Measurements from ENCODE around the gene TTC38.

The TTC38 gene

GRCh38 chr22:46331496-46331895, 63.7 kb downstream of the TTC38 start:
- ChIA-PET POLR2A (no interaction called here), CTCF (interaction anchor here (1.2 kb wide), 1 partner anchor 16 kb away, joined by 3 read pairs; no protein-coding TSS in a partner anchor)

DNA sequence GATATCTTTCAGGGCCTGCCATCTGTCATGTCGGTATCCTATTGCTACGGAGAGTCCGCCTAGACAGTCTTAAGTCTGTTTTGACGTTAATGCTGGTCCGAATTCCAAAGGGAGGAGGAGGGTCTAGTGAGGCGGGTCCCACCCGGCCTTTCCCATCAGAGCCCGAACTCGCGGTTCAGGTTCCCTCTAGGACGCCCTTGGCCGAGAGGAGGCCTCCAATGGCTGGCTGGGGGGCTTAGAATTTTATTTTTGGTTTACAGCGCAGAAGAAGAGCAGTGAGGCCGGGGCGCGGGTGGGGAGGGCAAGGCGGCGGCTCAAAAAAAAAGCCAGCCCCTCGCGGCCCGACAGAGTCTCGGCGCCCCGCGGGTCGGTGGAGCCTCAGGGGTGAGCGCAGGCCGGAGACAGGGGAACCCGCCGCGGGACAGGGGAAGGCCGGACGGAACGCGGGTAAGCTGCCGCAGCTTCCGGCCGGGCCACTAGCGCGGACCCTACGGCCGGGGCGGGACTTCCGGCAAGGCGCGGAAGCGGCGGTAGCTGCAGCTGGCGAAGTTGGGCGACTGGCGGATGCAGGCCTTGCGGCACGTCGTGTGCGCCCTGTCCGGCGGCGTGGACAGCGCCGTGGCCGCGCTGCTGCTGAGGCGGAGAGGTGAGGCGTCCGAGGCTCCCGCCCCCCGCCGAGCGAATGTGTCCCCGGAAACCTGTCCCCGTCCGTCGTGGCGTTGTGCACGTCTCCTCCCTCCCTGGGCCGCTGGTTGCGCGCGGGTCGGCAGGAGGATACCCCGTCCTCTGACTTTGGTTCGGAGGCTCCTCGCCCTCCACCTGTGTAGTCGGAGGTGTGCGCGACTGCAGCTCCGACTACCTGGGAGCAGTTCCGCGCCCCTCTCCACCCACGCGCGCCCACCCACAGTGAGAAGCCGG, 67.7 kb downstream of the TTC38 start, which contains the start of gene TRMU:
Gene TRMU (plus strand): TSS at position 514 of the 918 bp plus-strand sequence. CDS start 51 bp downstream, at position 565.
- Histone ChIP-seq H3K4me1 (ENCODE audit: control extremely low read depth in 1 of 4, control insufficient read depth in 4 of 4, insufficient read depth in 4 of 4, low read length in 3 of 4) (peaks cover 7 to 20% (median 14%) of the 10 kb centered on the region in 4 experiments), H3K27ac (ENCODE audit: insufficient read depth in 1 of 2, low read depth in 1 of 2, low read length in 2 of 2, poor library complexity in 1 of 2, severe bottlenecking in 2 of 2) (peak within 1 kb of the TSS; percentile 50 to 86), H3K9me3 (ENCODE audit: control extremely low read depth in 1 of 5, control insufficient read depth in 4 of 5, insufficient read depth in 2 of 5, low read depth in 1 of 5, low read length in 4 of 5) (no peaks in the 10 kb centered on the region), H3K4me3 (ENCODE audit: control insufficient read depth in 1 of 7, extremely low read depth in 1 of 7, insufficient read depth in 4 of 7, low read depth in 2 of 7, low read length in 6 of 7) (peak within 1 kb of the TSS; percentile 72 to 96 (median 92)), H3K27me3 (replicated peaks in 2 of 5; ENCODE audit: control insufficient read depth in 4 of 5, insufficient read depth in 5 of 5, low read length in 4 of 5) (no peaks in the 10 kb centered on the region), H3K36me3 (ENCODE audit: control insufficient read depth in 4 of 4, insufficient read depth in 4 of 4, low read length in 3 of 4) (peaks cover 12 to 56% (median 34%) of the 10 kb centered on the region in 4 experiments)
- POLR2A ChIA-PET, result interaction anchor here (0.6 to 0.7 kb wide), 2 partner anchors 206 to 221 kb away, joined by 3 read pairs; no protein-coding TSS in a partner anchor
- WGBS (ENCODE audit: insufficient coverage), result under 1% methylated on average over 64 of the region's 93 CpGs
- DNase-seq, result peak; percentile 63 to 85 (median 72)
- CTCF ChIA-PET, result interaction anchor here (1.2 kb wide), 1 partner anchor 214 kb away, joined by 3 read pairs; no protein-coding TSS in a partner anchor

More at GRCh38 chr22:46331496-46331895, 63.7 kb downstream of the TTC38 start:
- Histone ChIP-seq H3K9me3 (ENCODE audit: control extremely low read depth in 1 of 5, control insufficient read depth in 4 of 5, insufficient read depth in 2 of 5, low read depth in 1 of 5, low read length in 4 of 5) (no peaks in the 10 kb centered on the region), H3K27me3 (replicated peaks in 2 of 5; ENCODE audit: control insufficient read depth in 4 of 5, insufficient read depth in 5 of 5, low read length in 4 of 5) (no peaks in the 10 kb centered on the region), H3K4me1 (ENCODE audit: control extremely low read depth in 1 of 4, control insufficient read depth in 4 of 4, insufficient read depth in 4 of 4, low read length in 3 of 4) (peaks cover 3 to 11% (median 8%) of the 10 kb centered on the region in 4 experiments), H3K36me3 (ENCODE audit: control insufficient read depth in 4 of 4, insufficient read depth in 4 of 4, low read length in 3 of 4) (peaks cover 0 to 61% (median 27%) of the 10 kb centered on the region in 4 experiments), H3K4me3 (ENCODE audit: control insufficient read depth in 1 of 7, extremely low read depth in 1 of 7, insufficient read depth in 4 of 7, low read depth in 2 of 7, low read length in 6 of 7) (no peak overlapping the region), H3K27ac (ENCODE audit: insufficient read depth in 1 of 2, low read depth in 1 of 2, low read length in 2 of 2, poor library complexity in 1 of 2, severe bottlenecking in 2 of 2) (no peak overlapping the region)
- WGBS (ENCODE audit: insufficient coverage), result 97% methylated on average over 20 of the region's 23 CpGs
- no peak for DNase-seq

GRCh38 chr22:46336119-46337078, 68.6 kb downstream of the TTC38 start:
- Histone ChIP-seq H3K27ac (ENCODE audit: insufficient read depth in 1 of 2, low read depth in 1 of 2, low read length in 2 of 2, poor library complexity in 1 of 2, severe bottlenecking in 2 of 2) (peak overlapping the region in 1 of 2 experiments; percentile 86), H3K9me3 (ENCODE audit: control extremely low read depth in 1 of 5, control insufficient read depth in 4 of 5, insufficient read depth in 2 of 5, low read depth in 1 of 5, low read length in 4 of 5) (no peaks in the 10 kb centered on the region), H3K4me3 (ENCODE audit: control insufficient read depth in 1 of 7, extremely low read depth in 1 of 7, insufficient read depth in 4 of 7, low read depth in 2 of 7, low read length in 6 of 7) (peak overlapping the region; percentile 72 to 96 (median 92)), H3K36me3 (ENCODE audit: control insufficient read depth in 4 of 4, insufficient read depth in 4 of 4, low read length in 3 of 4) (peaks cover 14 to 55% (median 37%) of the 10 kb centered on the region in 4 experiments), H3K27me3 (replicated peaks in 2 of 5; ENCODE audit: control insufficient read depth in 4 of 5, insufficient read depth in 5 of 5, low read length in 4 of 5) (no peaks in the 10 kb centered on the region), H3K4me1 (ENCODE audit: control extremely low read depth in 1 of 4, control insufficient read depth in 4 of 4, insufficient read depth in 4 of 4, low read length in 3 of 4) (peaks cover 7 to 20% (median 14%) of the 10 kb centered on the region in 4 experiments)
- peak in 1 of 3 donors; percentile 14 for DNase-seq
- POLR2A ChIA-PET, result no interaction called here
- CTCF ChIA-PET, result no interaction called here
- WGBS (ENCODE audit: insufficient coverage), result 12% methylated on average over 35 of the region's 42 CpGs

DNA sequence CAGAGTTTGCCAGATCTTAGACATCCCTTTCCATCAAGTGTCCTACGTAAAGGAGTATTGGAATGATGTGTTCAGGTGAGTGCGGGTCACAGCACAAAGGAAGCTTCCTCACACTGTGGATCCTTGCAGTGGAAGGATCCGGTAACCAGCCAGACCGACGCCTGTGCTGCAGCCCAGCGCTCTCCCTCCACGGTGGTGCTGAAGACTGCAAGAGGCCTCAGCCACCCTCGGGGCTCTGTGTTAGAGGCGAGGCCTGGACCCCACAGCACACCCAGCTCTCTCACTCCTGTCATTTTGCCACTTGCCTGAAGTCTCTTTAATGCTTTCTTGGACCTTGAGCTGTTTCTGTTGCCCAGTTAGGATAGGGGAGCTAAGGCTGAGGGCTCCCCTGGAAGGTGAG, 70.1 kb downstream of the TTC38 start:
- 97% methylated on average over 7 of the region's 9 CpGs for WGBS (ENCODE audit: insufficient coverage)
- H3K27ac ChIP-seq (ENCODE audit: insufficient read depth in 1 of 2, low read depth in 1 of 2, low read length in 2 of 2, poor library complexity in 1 of 2, severe bottlenecking in 2 of 2), result no peak overlapping the region
- DNase-seq, result no peak
- no peak overlapping the region for H3K4me3 ChIP-seq (ENCODE audit: control insufficient read depth in 1 of 7, extremely low read depth in 1 of 7, insufficient read depth in 4 of 7, low read depth in 2 of 7, low read length in 6 of 7)
- no peaks in the 10 kb centered on the region for H3K9me3 ChIP-seq (ENCODE audit: control extremely low read depth in 1 of 5, control insufficient read depth in 4 of 5, insufficient read depth in 2 of 5, low read depth in 1 of 5, low read length in 4 of 5)
- ChIA-PET CTCF (no interaction called here), POLR2A (no interaction called here)
- no peaks in the 10 kb centered on the region for H3K27me3 ChIP-seq (replicated peaks in 2 of 5; ENCODE audit: control insufficient read depth in 4 of 5, insufficient read depth in 5 of 5, low read length in 4 of 5)
- peaks cover 7 to 20% (median 14%) of the 10 kb centered on the region in 4 experiments for H3K4me1 ChIP-seq (ENCODE audit: control extremely low read depth in 1 of 4, control insufficient read depth in 4 of 4, insufficient read depth in 4 of 4, low read length in 3 of 4)
- H3K36me3 ChIP-seq (ENCODE audit: control insufficient read depth in 4 of 4, insufficient read depth in 4 of 4, low read length in 3 of 4), result peaks cover 19 to 55% (median 40%) of the 10 kb centered on the region in 4 experiments

- no peak for DNase-seq
- WGBS (ENCODE audit: insufficient coverage), result 95% methylated on average over 6 of the region's 8 CpGs
- ChIA-PET CTCF (interaction anchor here (1.5 kb wide), 1 partner anchor 29 kb away, joined by 3 read pairs; no protein-coding TSS in a partner anchor), POLR2A (interaction anchor here (1.0 kb wide), 1 partner anchor 42 kb away, joined by 3 read pairs; no protein-coding TSS in a partner anchor)
- H3K36me3 ChIP-seq (ENCODE audit: control insufficient read depth in 4 of 4, insufficient read depth in 4 of 4, low read length in 3 of 4), result peaks cover 19 to 58% (median 45%) of the 10 kb centered on the region in 4 experiments
- H3K27me3 ChIP-seq (replicated peaks in 2 of 5; ENCODE audit: control insufficient read depth in 4 of 5, insufficient read depth in 5 of 5, low read length in 4 of 5), result no peaks in the 10 kb centered on the region
- H3K9me3 ChIP-seq (ENCODE audit: control extremely low read depth in 1 of 5, control insufficient read depth in 4 of 5, insufficient read depth in 2 of 5, low read depth in 1 of 5, low read length in 4 of 5), result no peaks in the 10 kb centered on the region
- H3K4me3 ChIP-seq (ENCODE audit: control insufficient read depth in 1 of 7, extremely low read depth in 1 of 7, insufficient read depth in 4 of 7, low read depth in 2 of 7, low read length in 6 of 7), result no peak overlapping the region
- H3K4me1 ChIP-seq (ENCODE audit: control extremely low read depth in 1 of 4, control insufficient read depth in 4 of 4, insufficient read depth in 4 of 4, low read length in 3 of 4), result peaks cover 7 to 20% (median 14%) of the 10 kb centered on the region in 4 experiments
- H3K27ac ChIP-seq (ENCODE audit: insufficient read depth in 1 of 2, low read depth in 1 of 2, low read length in 2 of 2, poor library complexity in 1 of 2, severe bottlenecking in 2 of 2), result no peak overlapping the region
Measured at GRCh38 chr22:46338636-46339035, 70.8 kb downstream of the TTC38 start.

GRCh38 chr22:46339956-46340355, 72.1 kb downstream of the TTC38 start:
- Histone ChIP-seq H3K9me3 (ENCODE audit: control extremely low read depth in 1 of 5, control insufficient read depth in 4 of 5, insufficient read depth in 2 of 5, low read depth in 1 of 5, low read length in 4 of 5) (no peaks in the 10 kb centered on the region), H3K27me3 (replicated peaks in 2 of 5; ENCODE audit: control insufficient read depth in 4 of 5, insufficient read depth in 5 of 5, low read length in 4 of 5) (no peaks in the 10 kb centered on the region), H3K4me3 (ENCODE audit: control insufficient read depth in 1 of 7, extremely low read depth in 1 of 7, insufficient read depth in 4 of 7, low read depth in 2 of 7, low read length in 6 of 7) (no peak overlapping the region), H3K36me3 (ENCODE audit: control insufficient read depth in 4 of 4, insufficient read depth in 4 of 4, low read length in 3 of 4) (peaks cover 24 to 70% (median 53%) of the 10 kb centered on the region in 4 experiments), H3K27ac (ENCODE audit: insufficient read depth in 1 of 2, low read depth in 1 of 2, low read length in 2 of 2, poor library complexity in 1 of 2, severe bottlenecking in 2 of 2) (no peak overlapping the region), H3K4me1 (ENCODE audit: control extremely low read depth in 1 of 4, control insufficient read depth in 4 of 4, insufficient read depth in 4 of 4, low read length in 3 of 4) (peaks cover 7 to 17% (median 12%) of the 10 kb centered on the region in 4 experiments)
- no peak for DNase-seq
- 96% methylated on average over 4 of the region's 5 CpGs for WGBS (ENCODE audit: insufficient coverage)
- POLR2A ChIA-PET, result no interaction called here
- CTCF ChIA-PET, result interaction anchor here (1.3 to 1.5 kb wide), 3 partner anchors 19 to 202 kb away, joined by 3 to 4 read pairs (median 4); no protein-coding TSS in a partner anchor

Data from common myeloid progenitor, CD34-positive (primary cell).